Mesothelial cell of epicardium (in vitro differentiated cells): Measurements from ENCODE around the gene RIPK3. TPM values are rescaled to one million over a fixed set of nuclear protein-coding genes. Genes with fewer than 3 reads are reported as not detected.

Experiments
- DNase-seq, 2 experiments: peaks; one replicate each; pipeline ENCODE4 v3.0.0; 2021; ENCODE audit warnings: low spot score in 2 of 2; ENCODE audit not compliant: unreplicated experiment in 2 of 2
- H3K27ac Mint-ChIP-seq: 2 replicates; pipeline ENCODE4 v1.8.0; 2021; ENCODE audit warnings: mixed read lengths
- H3K27me3 Mint-ChIP-seq: 2 replicates; pipeline ENCODE4 v1.8.0; 2021; ENCODE audit warnings: low read depth, mixed read lengths
- H3K36me3 Mint-ChIP-seq: 2 replicates; pipeline ENCODE4 v1.8.0; 2021; ENCODE audit warnings: mixed read lengths
- H3K4me1 Mint-ChIP-seq: 2 replicates; pipeline ENCODE4 v1.8.0; 2021; ENCODE audit warnings: mixed read lengths
- H3K4me3 Mint-ChIP-seq: 2 replicates; pipeline ENCODE4 v1.8.0; 2021; ENCODE audit warnings: mild to moderate bottlenecking, moderate library complexity, mixed read lengths
- H3K9me3 Mint-ChIP-seq: 2 replicates; pipeline ENCODE4 v1.8.0; 2021; ENCODE audit warnings: mixed read lengths
- total RNA-seq: library from RNA; stranded (reverse); gene quantifications from 3 replicates; pipeline ENCODE4 v1.2.1, GENCODE V29; 2021
- TF ChIP-seq, protein P1 (sequence below): fragments of 200-600 bp; sonication (generic); IDR thresholded peaks from one replicate; pipeline ENCODE4 v1.5.0; 2021; ENCODE audit warnings: antibody characterized with exemption; ENCODE audit not compliant: unreplicated experiment

Gene RIPK3
- total RNA-seq, 1 donor from 2014 or later = 2.0 TPM

GRCh38 chr14:24321212-24321975, 18.4 kb downstream of the RIPK3 start:
- Mint-ChIP-seq H3K4me3 (no peak overlapping the region), H3K27ac (no peak overlapping the region), H3K9me3 (no peaks in the 10 kb centered on the region), H3K4me1 (peaks cover 5% of the 10 kb centered on the region), H3K27me3 (peaks cover 28% of the 10 kb centered on the region), H3K36me3 (no peaks in the 10 kb centered on the region)
- TF ChIP-seq, protein P1, sequence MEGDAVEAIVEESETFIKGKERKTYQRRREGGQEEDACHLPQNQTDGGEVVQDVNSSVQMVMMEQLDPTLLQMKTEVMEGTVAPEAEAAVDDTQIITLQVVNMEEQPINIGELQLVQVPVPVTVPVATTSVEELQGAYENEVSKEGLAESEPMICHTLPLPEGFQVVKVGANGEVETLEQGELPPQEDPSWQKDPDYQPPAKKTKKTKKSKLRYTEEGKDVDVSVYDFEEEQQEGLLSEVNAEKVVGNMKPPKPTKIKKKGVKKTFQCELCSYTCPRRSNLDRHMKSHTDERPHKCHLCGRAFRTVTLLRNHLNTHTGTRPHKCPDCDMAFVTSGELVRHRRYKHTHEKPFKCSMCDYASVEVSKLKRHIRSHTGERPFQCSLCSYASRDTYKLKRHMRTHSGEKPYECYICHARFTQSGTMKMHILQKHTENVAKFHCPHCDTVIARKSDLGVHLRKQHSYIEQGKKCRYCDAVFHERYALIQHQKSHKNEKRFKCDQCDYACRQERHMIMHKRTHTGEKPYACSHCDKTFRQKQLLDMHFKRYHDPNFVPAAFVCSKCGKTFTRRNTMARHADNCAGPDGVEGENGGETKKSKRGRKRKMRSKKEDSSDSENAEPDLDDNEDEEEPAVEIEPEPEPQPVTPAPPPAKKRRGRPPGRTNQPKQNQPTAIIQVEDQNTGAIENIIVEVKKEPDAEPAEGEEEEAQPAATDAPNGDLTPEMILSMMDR = no peak
- DNase-seq = no peak

DNA sequence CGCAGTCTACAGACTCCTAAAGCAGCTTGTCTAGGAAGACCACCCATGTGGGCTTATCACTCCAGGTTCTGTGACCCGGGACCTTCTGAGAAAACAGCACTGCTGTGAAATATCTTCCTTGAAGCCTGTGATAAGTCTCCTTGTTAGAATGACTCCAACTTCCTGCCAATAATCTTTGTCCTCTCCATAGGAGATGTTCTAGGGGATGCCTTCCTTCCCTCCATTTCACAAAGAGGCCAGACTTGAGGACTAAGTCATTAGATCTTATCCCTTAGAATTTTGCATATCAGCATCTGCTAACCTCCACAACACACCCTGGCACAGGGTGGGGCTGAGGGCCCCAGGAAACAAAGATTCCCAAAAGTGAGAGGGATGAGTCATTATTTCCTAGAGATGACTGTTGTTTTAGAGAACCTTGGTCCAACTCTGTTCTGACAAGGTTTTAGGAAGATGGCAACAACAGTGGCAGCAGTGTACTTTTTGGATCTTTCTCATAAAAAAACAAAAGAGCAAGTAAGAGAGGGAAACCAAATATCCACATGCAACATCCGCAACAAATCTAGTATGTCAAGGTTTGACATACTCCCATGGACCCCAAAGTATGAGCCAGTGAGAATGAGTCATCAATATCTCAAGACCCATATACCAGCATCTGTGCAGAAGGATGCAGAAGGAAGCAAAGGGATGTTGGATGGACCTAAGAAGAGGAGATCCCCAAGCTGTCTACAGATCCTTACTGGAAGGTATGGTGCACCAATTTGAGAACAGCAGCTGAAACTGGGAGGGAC, 22.5 kb downstream of the RIPK3 start:
- peaks cover 5% of the 10 kb centered on the region for H3K4me1 Mint-ChIP-seq
- no peak overlapping the region for H3K4me3 Mint-ChIP-seq
- peaks cover 28% of the 10 kb centered on the region for H3K27me3 Mint-ChIP-seq
- H3K36me3 Mint-ChIP-seq = no peaks in the 10 kb centered on the region
- no peak overlapping the region for H3K27ac Mint-ChIP-seq
- TF ChIP-seq, protein P1 = no peak
- no peaks in the 10 kb centered on the region for H3K9me3 Mint-ChIP-seq
- DNase-seq = no peak

- Mint-ChIP-seq H3K27ac (no peak overlapping the region), H3K27me3 (peaks cover 28% of the 10 kb centered on the region), H3K9me3 (no peaks in the 10 kb centered on the region), H3K4me3 (no peak overlapping the region), H3K4me1 (peaks cover 1% of the 10 kb centered on the region), H3K36me3 (no peaks in the 10 kb centered on the region)
- TF ChIP-seq, protein P1 = no peak
- no peak for DNase-seq
Observed at GRCh38 chr14:24316597-24316950, 23.2 kb downstream of the RIPK3 start.

DNA sequence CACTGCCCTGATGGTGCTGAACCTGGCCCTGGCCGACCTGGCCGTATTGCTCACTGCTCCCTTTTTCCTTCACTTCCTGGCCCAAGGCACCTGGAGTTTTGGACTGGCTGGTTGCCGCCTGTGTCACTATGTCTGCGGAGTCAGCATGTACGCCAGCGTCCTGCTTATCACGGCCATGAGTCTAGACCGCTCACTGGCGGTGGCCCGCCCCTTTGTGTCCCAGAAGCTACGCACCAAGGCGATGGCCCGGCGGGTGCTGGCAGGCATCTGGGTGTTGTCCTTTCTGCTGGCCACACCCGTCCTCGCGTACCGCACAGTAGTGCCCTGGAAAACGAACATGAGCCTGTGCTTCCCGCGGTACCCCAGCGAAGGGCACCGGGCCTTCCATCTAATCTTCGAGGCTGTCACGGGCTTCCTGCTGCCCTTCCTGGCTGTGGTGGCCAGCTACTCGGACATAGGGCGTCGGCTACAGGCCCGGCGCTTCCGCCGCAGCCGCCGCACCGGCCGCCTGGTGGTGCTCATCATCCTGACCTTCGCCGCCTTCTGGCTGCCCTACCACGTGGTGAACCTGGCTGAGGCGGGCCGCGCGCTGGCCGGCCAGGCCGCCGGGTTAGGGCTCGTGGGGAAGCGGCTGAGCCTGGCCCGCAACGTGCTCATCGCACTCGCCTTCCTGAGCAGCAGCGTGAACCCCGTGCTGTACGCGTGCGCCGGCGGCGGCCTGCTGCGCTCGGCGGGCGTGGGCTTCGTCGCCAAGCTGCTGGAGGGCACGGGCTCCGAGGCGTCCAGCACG, 23.8 kb downstream of the RIPK3 start:
- Mint-ChIP-seq H3K4me3 (no peak overlapping the region), H3K4me1 (no peaks in the 10 kb centered on the region), H3K27ac (no peak overlapping the region), H3K27me3 (peaks cover 28% of the 10 kb centered on the region), H3K36me3 (no peaks in the 10 kb centered on the region), H3K9me3 (no peaks in the 10 kb centered on the region)
- TF ChIP-seq, protein P1 = no peak
- DNase-seq = no peak

DNA sequence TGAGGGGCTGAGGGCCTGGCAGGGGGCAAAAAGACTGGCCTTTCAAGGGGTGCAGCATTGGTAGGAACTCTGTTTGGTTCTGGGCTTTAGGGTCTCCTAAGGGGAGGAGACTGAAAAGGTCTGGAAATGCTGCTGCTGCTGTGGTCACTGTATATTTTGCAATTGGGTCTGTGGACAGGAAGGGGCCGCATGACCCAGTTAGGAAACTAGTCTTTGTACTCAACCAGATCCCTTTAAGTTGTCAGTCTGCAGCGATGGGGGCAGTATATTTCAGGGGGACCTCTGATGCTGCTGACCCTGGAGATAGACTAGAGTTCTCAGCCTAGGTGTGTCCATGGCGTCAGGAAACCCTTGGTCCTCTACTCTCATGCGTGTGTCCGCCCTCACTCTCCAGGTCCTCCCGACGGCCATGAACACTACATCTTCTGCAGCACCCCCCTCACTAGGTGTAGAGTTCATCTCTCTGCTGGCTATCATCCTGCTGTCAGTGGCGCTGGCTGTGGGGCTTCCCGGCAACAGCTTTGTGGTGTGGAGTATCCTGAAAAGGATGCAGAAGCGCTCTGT, 24.5 kb downstream of the RIPK3 start:
- TF ChIP-seq, protein P1 = no peak
- no peak overlapping the region for H3K4me3 Mint-ChIP-seq
- no peaks in the 10 kb centered on the region for H3K9me3 Mint-ChIP-seq
- H3K36me3 Mint-ChIP-seq = peaks cover under 1% of the 10 kb centered on the region
- no peak for DNase-seq
- H3K4me1 Mint-ChIP-seq = no peaks in the 10 kb centered on the region
- peaks cover 27% of the 10 kb centered on the region for H3K27me3 Mint-ChIP-seq
- H3K27ac Mint-ChIP-seq = no peak overlapping the region
